Parathyroid adenoma (tissue), 2 donors: ENCODE data around the gene SPDEF.

Experiments
- H2AFZ ChIP-seq: fragments of 300-600 bp; sonication (generic); one replicate; pipeline ENCODE4 v1.7.0; 2017; ENCODE audit warnings: antibody characterized with exemption, mild to moderate bottlenecking
- H3K27ac ChIP-seq: fragments of 300-600 bp; sonication (generic); one replicate; pipeline ENCODE4 v1.7.0; 2017
- H3K27me3 ChIP-seq: fragments of 300-600 bp; sonication (generic); one replicate; pipeline ENCODE4 v1.7.0; 2017; ENCODE audit warnings: low read length; ENCODE audit not compliant: control insufficient read depth, insufficient read depth
- H3K36me3 ChIP-seq: fragments of 300-600 bp; sonication (generic); one replicate; pipeline ENCODE4 v1.7.0; 2017; ENCODE audit warnings: low read length; ENCODE audit not compliant: control insufficient read depth, insufficient read depth
- H3K4me1 ChIP-seq: fragments of 300-600 bp; sonication (generic); one replicate; pipeline ENCODE4 v1.7.0; 2017; ENCODE audit warnings: control low read depth
- H3K4me2 ChIP-seq: fragments of 300-600 bp; sonication (generic); one replicate; pipeline ENCODE4 v1.7.0; 2017; ENCODE audit warnings: low read length
- H3K4me3 ChIP-seq: fragments of 300-600 bp; sonication (generic); one replicate; pipeline ENCODE4 v1.7.0; 2017; ENCODE audit warnings: low read depth, low read length
- H3K79me2 ChIP-seq: fragments of 300-600 bp; sonication (generic); one replicate; pipeline ENCODE4 v1.7.0; 2017; ENCODE audit warnings: control low read depth
- H3K9ac ChIP-seq: fragments of 300-600 bp; sonication (generic); one replicate; pipeline ENCODE4 v1.7.0; 2017; ENCODE audit warnings: mild to moderate bottlenecking
- H3K9me3 ChIP-seq: fragments of 300-600 bp; sonication (generic); one replicate; pipeline ENCODE4 v1.7.0; 2017; ENCODE audit warnings: low read length; ENCODE audit not compliant: control insufficient read depth
- CTCF ChIP-seq: fragments of 300-600 bp; sonication (generic); IDR thresholded peaks from one replicate; pipeline ENCODE4 v1.7.0; 2017; ENCODE audit warnings: antibody characterized with exemption, mild to moderate bottlenecking
- donor health status: primary hyperparathyroidism.

The SPDEF gene

GRCh38 chr6:34556031-34556471, at the start of gene SPDEF:
Gene SPDEF, minus strand, starts transcription at chr6:34556329. Its CDS starts 11,874 bp downstream, at chr6:34544455.
- H3K27ac ChIP-seq, result no peak within 1 kb of the TSS
- no peak within 1 kb of the TSS for H3K4me3 ChIP-seq
- no peaks in the 10 kb centered on the region for H3K4me1 ChIP-seq

GRCh38 chr6:34603707-34604106, 47.6 kb upstream of the SPDEF start:
- Histone ChIP-seq H2AFZ (no peak overlapping the region), H3K79me2 (peaks cover 51% of the 10 kb centered on the region), H3K4me3 (no peak overlapping the region), H3K4me2 (no peak overlapping the region), H3K27me3 (no peaks in the 10 kb centered on the region), H3K9ac (no peak overlapping the region), H3K36me3 (no peaks in the 10 kb centered on the region), H3K27ac (no peak overlapping the region), H3K4me1 (peaks cover 9% of the 10 kb centered on the region), H3K9me3 (no peaks in the 10 kb centered on the region)
- TF ChIP-seq CTCF, result no peak

More at GRCh38 chr6:34556031-34556471, at the start of gene SPDEF:
- Histone ChIP-seq H3K36me3 (no peaks in the 10 kb centered on the region), H3K27me3 (no peaks in the 10 kb centered on the region), H3K4me2 (no peak within 1 kb of the TSS), H3K79me2 (no peaks in the 10 kb centered on the region), H3K9me3 (no peaks in the 10 kb centered on the region), H2AFZ (no peak within 1 kb of the TSS), H3K9ac (no peak within 1 kb of the TSS)
- no peak for TF ChIP-seq CTCF

GRCh38 chr6:34602318-34603111, 46.4 kb upstream of the SPDEF start:
- Histone ChIP-seq H3K4me1 (peaks cover 7% of the 10 kb centered on the region), H3K27ac (no peak overlapping the region)
- TF ChIP-seq CTCF, result no peak

GRCh38 chr6:34601706-34602105, 45.6 kb upstream of the SPDEF start:
- no peaks in the 10 kb centered on the region for H3K27me3 ChIP-seq
- no peak overlapping the region for H3K27ac ChIP-seq
- H3K9ac ChIP-seq, result no peak overlapping the region
- peaks cover 40% of the 10 kb centered on the region for H3K79me2 ChIP-seq
- TF ChIP-seq CTCF, result no peak
- no peak overlapping the region for H3K4me2 ChIP-seq
- no peak overlapping the region for H3K4me3 ChIP-seq
- H3K9me3 ChIP-seq, result no peaks in the 10 kb centered on the region
- peaks cover 4% of the 10 kb centered on the region for H3K4me1 ChIP-seq
- no peak overlapping the region for H2AFZ ChIP-seq
- no peaks in the 10 kb centered on the region for H3K36me3 ChIP-seq

More at GRCh38 chr6:34602318-34603111, 46.4 kb upstream of the SPDEF start:
- H3K27me3 ChIP-seq, result no peaks in the 10 kb centered on the region
- no peaks in the 10 kb centered on the region for H3K9me3 ChIP-seq
- H3K4me3 ChIP-seq, result no peak overlapping the region
- peaks cover 43% of the 10 kb centered on the region for H3K79me2 ChIP-seq
- no peak overlapping the region for H3K9ac ChIP-seq
- no peaks in the 10 kb centered on the region for H3K36me3 ChIP-seq
- H3K4me2 ChIP-seq, result no peak overlapping the region
- H2AFZ ChIP-seq, result no peak overlapping the region

- H3K4me1 ChIP-seq, result peaks cover 2% of the 10 kb centered on the region
Measured at GRCh38 chr6:34600796-34601195, 44.7 kb upstream of the SPDEF start.

More at GRCh38 chr6:34600796-34601195, 44.7 kb upstream of the SPDEF start:
- H3K36me3 ChIP-seq, result no peaks in the 10 kb centered on the region
- H3K27me3 ChIP-seq, result no peaks in the 10 kb centered on the region
- H3K9ac ChIP-seq, result no peak overlapping the region
- H3K27ac ChIP-seq, result no peak overlapping the region
- no peak for TF ChIP-seq CTCF
- H3K9me3 ChIP-seq, result no peaks in the 10 kb centered on the region
- H2AFZ ChIP-seq, result no peak overlapping the region
- peaks cover 36% of the 10 kb centered on the region for H3K79me2 ChIP-seq
- no peak overlapping the region for H3K4me2 ChIP-seq
- H3K4me3 ChIP-seq, result no peak overlapping the region
